Stimulated activated CD4-positive, alpha-beta T cell treated with anti-CD3 and anti-CD28 coated beads, Interleukin-12 subunit alpha, Interleukin-12 subunit beta, amount 100 ng/mL, for 4 hours (primary cell): ENCODE data around the gene DBNL.

Experiments used
- DNase-seq: peaks from one replicate; pipeline ENCODE4 v3.0.0-alpha.2; 2020

Gene DBNL

DNA sequence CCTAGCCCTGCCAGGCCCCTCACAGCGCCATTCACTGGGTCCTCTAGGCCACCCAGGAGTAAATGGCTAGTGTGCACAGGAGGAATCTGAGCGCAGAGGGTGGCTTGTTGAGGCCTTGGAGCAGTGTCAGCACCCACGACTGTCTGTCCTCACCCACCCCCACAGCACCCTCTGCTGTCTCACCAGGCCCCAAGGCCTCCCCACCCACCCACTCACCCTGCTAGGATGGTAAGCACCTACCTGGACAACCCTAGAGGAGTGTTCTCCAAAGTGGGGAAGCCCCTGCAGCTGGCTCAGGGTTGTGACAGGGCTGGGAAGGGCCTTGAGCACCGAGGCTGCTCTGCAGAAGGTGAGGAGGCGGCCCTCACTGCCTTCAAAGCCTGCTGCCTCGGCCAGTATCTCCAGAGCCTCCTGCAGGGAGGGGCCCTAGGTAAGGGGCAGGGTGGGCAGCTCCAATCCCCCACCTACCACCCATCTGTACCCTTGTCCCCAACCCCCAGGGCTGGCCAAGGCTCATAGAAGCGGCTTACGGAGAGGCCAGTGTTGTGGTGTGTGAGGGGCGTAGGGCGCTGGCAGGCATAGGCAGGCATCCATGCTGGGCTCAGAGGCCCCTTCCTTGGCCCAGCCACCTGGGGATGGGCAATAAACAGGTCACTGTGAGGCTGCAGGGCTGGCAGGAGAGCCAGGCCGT, 35.0 kb downstream of the DBNL start:
- DNase-seq = no peak

GRCh38 chr7:44080118-44080517, 35.6 kb downstream of the DBNL start:
- DNase-seq = no peak

- DNase-seq = no peak
These were observed 36.3 kb downstream of the DBNL start for GRCh38 chr7:44080686-44081265.

- DNase-seq = no peak
These were observed 36.8 kb downstream of the DBNL start for GRCh38 chr7:44081266-44081748.

DNA sequence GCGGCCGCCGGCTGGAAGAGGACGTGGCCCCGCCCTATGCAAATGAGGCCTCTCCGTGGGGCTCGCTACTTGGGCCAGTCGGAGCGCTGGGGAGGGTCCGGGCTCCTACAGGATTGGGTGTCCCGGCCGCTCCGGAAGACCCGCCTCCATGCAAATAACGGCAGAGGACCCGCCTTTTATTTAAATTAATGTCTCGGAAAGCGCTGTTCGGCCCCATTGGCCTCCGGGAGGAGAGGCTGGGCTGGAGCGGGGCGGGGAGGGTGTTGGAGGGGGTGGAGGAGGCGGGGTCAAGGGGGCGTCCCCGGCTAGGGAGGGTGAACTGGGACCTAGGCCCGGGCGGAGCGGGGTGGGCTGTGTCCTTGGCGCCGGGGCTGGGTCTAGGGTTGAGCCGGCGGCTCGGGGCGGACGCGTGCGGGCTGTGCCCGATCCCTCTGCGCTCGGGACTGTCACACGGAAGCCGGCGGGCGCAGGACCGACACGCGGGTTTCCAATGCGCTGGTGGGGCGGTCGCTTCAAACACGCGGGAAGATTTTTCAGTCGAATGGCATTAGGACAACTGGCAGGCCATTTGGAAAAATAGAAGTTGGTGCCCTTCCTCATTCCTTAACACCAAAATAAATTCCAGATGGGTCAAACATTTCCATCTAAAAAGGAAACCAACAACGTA, 38.2 kb downstream of the DBNL start:
- peak; percentile 97 for DNase-seq

DNA sequence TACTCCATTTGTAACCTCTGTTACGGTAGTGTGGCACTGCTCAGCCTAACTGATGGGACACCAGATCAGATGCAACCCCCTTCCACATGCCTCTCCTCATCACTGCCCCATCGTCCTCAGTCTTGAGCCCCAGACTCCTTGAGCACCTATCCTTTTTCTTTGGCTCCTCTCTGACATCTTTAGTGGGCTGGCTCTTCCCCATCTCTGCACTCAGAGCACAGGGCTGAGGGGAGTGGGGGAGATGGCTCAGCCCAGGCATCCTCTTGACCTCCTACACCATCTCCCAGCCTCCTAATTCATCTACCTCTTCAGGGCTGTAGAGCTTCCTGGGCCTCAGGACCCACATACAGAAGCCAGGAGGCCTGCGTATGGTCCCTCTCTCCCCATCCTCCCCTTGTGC, 39.3 kb downstream of the DBNL start:
- no peak for DNase-seq

- DNase-seq = no peak
These were observed 40.2 kb downstream of the DBNL start for GRCh38 chr7:44084701-44085100.

DNA sequence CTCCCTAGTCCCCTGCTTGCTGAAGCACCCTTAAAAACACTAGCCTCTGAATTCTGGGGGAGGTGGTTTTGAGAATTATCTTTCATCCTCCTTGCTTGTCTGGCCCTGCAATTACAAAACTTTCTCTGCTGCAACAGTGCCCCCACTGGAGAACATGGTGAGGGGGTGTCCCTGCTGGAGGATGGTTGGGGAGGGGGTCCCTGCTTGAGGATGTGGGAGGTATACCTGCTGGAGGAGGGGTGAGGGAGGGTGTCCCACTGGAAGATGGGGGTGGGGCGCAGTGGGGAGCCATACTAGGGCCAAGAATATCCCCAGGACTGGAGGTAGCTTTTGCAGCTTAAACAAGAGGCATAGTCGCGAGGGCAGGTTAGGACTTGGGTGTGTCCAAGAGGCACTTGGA, 41.0 kb downstream of the DBNL start:
- DNase-seq = no peak

- no peak for DNase-seq
These were observed 42.1 kb downstream of the DBNL start for GRCh38 chr7:44086627-44087026.

DNA sequence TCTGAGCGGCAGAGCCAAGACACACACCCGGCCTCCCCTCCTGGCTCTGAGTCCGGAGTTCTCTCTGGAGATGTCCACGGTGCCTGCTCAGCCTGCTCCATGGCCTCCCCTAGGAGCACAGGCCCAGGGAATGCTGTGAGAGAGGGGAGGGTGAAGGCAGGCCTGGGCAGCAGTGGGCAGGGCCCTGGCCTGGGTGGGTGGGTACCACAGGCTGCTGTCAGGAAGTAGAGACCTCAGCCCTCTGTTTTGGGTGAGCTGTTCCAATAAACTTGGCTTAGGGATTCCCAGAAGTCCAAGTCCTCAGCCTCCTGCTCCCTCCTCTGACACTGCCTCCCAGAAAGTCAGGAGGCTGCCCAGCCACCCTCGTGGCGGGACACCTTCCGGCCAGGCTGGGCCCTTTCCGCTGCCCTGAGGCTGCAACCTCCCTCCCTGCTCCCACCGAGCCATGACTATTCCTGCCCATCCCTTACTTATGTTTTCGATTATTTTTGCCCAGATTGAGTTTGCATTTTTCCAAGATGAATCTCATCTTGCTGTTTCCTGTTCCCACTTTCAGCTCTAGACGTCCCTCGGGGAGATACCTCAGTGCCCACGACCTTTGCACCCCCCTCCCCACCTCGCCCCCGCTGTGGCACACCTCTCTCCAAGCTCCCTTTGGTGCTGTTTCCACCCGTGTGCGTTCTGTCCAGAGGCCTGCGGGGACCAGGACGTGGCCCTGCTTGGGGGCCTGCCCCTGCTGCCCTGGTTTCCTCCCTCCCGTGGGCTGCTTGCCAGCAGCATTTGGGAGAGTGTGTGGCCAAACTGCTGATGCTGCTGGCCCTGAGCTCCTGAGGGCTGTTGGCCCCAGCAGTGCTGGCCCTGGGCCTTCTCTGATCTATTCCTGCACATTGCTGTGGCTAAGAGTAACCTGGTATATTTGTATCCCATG, 43.7 kb downstream of the DBNL start:
- DNase-seq = no peak

GRCh38 chr7:44093102-44093641, 48.7 kb downstream of the DBNL start:
- no peak for DNase-seq

DNA sequence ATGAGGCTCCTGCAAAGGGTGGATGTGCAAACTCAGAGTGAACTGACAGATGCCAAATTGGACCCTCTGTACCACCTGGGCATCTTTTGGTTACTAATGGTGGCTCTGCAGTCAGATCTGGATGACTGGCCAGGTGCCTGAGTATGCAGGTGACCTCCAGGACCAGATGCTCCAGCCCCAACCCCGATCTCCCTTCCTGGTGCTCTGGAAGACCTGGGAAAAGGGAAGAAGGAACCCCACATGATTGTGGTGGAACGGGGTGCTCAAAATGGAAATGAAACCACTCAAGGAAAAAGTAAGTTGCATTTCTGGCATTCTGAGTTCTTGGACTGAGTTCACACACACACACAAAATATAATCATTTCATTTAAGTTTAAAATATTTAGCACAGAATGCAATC, 49.9 kb downstream of the DBNL start:
- DNase-seq = no peak

GRCh38 chr7:44094883-44095592, 50.5 kb downstream of the DBNL start:
- no peak for DNase-seq

GRCh38 chr7:44095781-44096180, 51.3 kb downstream of the DBNL start:
- DNase-seq = no peak

GRCh38 chr7:44096326-44096881, 51.9 kb downstream of the DBNL start:
- DNase-seq = no peak

DNA sequence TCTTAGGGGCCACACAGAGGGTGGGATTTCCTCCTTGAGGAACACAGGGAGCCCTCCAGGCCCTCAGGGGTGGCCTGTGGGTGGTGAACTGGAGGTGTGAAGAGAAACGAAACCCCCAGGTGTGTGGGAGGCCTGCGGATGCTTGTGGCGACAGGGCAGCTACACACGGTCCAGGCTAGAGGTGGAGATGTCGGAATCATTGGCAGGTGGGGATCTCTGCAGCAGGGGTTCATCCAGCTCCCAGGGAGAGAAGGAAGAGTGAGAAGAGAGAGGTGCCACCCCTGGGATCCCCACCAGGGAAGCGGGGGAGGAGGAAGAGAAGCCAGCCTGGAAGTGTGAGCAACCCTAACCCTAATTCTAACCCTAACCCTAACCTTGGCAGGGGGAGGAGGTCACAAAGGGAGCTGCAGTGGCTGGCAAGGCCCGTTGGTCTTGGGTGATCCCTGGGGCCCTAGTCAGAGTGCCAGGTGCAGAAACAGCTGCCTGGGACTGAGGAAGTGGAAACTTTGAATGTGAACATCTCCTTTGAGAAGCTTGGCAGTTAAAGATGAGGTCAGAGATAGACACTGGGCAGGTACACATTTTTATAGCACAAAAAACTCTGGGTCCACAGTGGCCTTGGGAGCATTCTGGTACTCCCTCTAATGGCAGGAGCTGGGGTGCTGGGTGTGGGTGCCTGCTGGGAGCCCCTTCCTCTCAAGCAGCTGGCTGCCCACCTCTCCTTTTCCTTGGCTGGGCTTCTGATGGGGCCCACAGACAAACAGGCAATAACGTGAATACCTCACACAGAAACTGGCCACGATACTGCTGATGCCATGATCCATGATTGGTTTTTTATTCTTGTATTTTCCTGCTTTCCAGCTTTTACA, 52.8 kb downstream of the DBNL start:
- DNase-seq = no peak

DNA sequence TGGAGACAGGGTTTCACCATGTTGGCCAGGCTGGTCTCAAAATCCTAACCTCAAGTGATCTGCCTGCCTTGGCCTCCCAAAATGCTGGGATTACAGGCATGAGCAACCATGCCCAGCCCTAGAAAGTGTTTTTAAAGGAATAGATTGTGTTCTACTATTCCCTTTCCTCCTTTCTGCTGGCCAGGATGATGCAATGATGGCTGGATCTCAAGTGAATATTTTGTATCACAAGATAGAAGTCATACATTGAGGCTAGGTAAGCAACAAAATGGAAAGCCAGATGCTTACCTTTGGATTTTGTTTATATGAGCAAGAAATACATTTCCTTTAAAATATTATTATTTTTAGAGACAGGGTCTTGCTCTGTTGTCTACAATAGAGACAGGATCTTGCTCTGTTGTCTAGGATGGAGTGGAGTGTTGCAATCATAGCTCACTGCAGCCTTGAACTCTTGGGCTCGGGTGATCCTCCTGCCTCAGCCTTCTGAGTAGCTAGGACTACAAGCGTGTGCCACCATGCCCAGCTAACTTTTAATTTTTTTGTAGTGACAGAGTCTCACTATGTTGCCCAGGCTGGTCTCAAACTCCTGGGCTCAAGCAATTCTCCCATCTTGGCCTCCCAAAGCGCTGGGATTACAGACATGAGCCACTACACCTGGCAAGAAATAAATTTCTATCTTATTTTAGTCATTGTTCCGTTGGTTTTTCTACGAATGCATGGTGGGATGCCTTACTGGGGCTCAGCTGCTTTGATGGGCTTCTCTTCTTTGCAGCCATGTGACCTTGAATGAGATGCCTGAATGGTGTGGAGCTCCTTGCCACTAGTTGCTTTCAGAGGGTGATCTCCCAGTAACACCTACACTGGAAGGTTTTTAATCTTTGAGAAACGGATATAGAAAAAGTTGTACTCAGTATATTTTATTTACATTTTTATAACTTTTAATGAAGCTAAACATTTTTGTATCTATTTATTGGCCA, 53.9 kb downstream of the DBNL start:
- no peak for DNase-seq

GRCh38 chr7:44099669-44100068, 55.2 kb downstream of the DBNL start:
- DNase-seq = no peak

DNA sequence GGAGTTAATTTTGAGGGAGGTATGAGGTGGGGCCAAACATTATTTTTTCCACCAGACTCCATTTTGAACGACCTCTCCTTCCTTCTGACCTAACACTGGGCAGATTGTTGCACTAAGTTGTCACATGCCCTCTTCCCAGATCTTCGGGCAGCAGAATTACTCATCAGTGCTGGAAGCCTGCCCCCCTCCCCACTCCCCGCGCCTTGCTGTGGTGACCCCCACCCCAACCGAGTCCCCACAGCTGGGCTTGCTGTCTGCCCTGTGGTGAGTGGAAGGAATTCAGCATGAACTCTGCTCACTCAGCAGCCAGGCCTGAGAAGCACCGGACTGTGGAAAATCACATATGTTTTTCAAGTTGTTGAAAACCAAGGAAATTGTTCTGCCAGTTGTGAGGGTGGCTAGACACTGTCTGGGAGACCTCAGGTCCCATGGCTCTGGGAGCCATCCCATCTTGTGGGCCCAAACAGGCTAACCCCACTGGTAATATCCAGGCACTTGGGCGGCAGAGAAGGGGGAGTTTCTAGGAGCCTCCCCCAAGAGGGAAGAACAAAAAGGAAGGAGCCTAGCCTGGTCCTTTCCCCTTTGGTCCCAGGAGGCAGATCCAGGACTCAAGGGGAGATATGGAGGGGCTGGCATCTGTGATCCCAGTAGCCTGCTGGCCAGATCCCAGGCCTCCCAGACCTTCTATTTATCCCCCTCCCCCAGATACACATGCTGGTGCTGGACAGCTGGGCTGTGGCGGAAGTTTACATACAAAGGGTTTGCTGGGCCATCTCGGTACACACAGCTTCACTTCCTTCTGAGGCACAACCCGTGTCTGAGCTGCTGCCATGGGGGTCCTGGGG, 56.2 kb downstream of the DBNL start:
- DNase-seq = no peak
